Endothelial cell of umbilical vein (primary cell): ENCODE results near the gene SRGAP3.

Experiments
- EZH2 ChIP-seq: IDR thresholded peaks from 2 replicates; pipeline ENCODE4 v1.6.1; 2012; ENCODE audit warnings: borderline replicate concordance, low read depth, mild to moderate bottlenecking, moderate library complexity, low read length, inconsistent platforms; ENCODE audit not compliant: severe bottlenecking
- JUN ChIP-seq: IDR thresholded peaks from 2 replicates; pipeline ENCODE4 v1.6.1; 2011; ENCODE audit warnings: borderline replicate concordance, low read depth; ENCODE audit not compliant: insufficient read length, insufficient read depth
- TF ChIP-seq, protein P1 (sequence below), 2 donors: IDR thresholded peaks; 1 replicate in 1 of 2; 2 replicates in 1 of 2; pipeline ENCODE4 v1.5.1; 2011; ENCODE audit warnings: low read length in 2 of 2, mild to moderate bottlenecking in 2 of 2, moderate library complexity in 2 of 2, control low read depth in 1 of 2, inconsistent platforms in 1 of 2, low read depth in 1 of 2; ENCODE audit not compliant: insufficient read depth in 1 of 2; ENCODE audit errors: extremely low read depth in 1 of 2

DNA sequence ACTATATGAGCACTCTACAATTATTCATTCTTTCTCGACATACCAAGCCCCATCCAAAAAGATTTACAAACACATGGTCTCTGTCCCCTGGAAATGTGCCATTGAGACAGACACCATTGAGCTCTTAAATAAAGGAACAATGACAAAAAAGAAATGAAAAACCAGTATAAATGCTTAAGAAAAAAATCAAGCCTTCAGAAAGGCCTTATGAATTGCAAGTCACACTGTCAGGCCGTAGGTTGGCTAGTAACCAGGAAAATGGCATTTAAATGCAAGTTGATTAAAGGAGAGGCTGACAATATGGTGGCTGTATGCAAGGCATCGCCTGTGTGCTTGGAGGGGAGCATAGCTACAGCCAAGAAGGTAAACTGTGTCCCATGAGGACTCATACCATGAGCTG, 49.7 kb downstream of the SRGAP3 start:
- TF ChIP-seq, protein P1, sequence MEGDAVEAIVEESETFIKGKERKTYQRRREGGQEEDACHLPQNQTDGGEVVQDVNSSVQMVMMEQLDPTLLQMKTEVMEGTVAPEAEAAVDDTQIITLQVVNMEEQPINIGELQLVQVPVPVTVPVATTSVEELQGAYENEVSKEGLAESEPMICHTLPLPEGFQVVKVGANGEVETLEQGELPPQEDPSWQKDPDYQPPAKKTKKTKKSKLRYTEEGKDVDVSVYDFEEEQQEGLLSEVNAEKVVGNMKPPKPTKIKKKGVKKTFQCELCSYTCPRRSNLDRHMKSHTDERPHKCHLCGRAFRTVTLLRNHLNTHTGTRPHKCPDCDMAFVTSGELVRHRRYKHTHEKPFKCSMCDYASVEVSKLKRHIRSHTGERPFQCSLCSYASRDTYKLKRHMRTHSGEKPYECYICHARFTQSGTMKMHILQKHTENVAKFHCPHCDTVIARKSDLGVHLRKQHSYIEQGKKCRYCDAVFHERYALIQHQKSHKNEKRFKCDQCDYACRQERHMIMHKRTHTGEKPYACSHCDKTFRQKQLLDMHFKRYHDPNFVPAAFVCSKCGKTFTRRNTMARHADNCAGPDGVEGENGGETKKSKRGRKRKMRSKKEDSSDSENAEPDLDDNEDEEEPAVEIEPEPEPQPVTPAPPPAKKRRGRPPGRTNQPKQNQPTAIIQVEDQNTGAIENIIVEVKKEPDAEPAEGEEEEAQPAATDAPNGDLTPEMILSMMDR (IDR thresholded peaks at IDR 0.05; ENCODE audit: extremely low read depth in 1 of 2, insufficient read depth in 1 of 2, low read depth in 1 of 2, low read length in 2 of 2) = no peak
- TF ChIP-seq JUN (no peak), EZH2 (no peak)
